ENCODE results near the gene SLC20A1. TPM values are rescaled to one million over a fixed set of nuclear protein-coding genes. Genes with fewer than 3 reads are reported as not detected.

SLC20A1 gene
- total RNA-seq, 2 experiments from 2014 or later: 52.7 to 52.8 TPM

GRCh38 chr2:112694182-112694581 lies 48.4 kb downstream of the SLC20A1 start:
- TF ChIP-seq CTCF (IDR thresholded peaks at IDR 0.05): no peak
- POLR2A ChIA-PET: no interaction called here
- ATAC-seq (no peak), DNase-seq (no peak)
- peaks cover 29% of the 10 kb centered on the region for H3K4me1 Mint-ChIP-seq (ENCODE audit: low read depth)
- H3K27ac Mint-ChIP-seq: no peak overlapping the region
- H3K27me3 Mint-ChIP-seq: no peaks in the 10 kb centered on the region
- intact Hi-C loops (cut with micrococcal nuclease): no loop called here
- no peaks in the 10 kb centered on the region for H3K9me3 Mint-ChIP-seq
- H3K36me3 Mint-ChIP-seq (ENCODE audit: low read depth): no peaks in the 10 kb centered on the region
- no peak overlapping the region for H3K4me3 Mint-ChIP-seq
- CTCF ChIA-PET: interaction anchor here (1.0 to 12.4 kb wide), 3 partner anchors 9 to 65 kb away, joined by 3 to 192 read pairs (median 3); no protein-coding TSS in a partner anchor

- Mint-ChIP-seq H3K36me3 (ENCODE audit: low read depth) (no peaks in the 10 kb centered on the region), H3K27me3 (peaks cover 8% of the 10 kb centered on the region), H3K4me1 (ENCODE audit: low read depth) (peaks cover 6% of the 10 kb centered on the region), H3K4me3 (no peak overlapping the region), H3K27ac (no peak overlapping the region), H3K9me3 (no peaks in the 10 kb centered on the region)
- ChIA-PET CTCF (interaction anchor here (0.7 to 4.1 kb wide), 7 partner anchors 8 to 114 kb away, joined by 3 to 21 read pairs (median 3); no protein-coding TSS in a partner anchor), POLR2A (no interaction called here)
- TF ChIP-seq CTCF (IDR thresholded peaks at IDR 0.05): no peak
- intact Hi-C loops (cut with micrococcal nuclease): no loop called here
- ATAC-seq: no peak
- no peak for DNase-seq
Measured at GRCh38 chr2:112698834-112699515, 53.2 kb downstream of the SLC20A1 start.

- intact Hi-C loops (cut with micrococcal nuclease): no loop called here
- Mint-ChIP-seq H3K9me3 (no peaks in the 10 kb centered on the region), H3K4me1 (ENCODE audit: low read depth) (peaks cover 6% of the 10 kb centered on the region), H3K27ac (no peak overlapping the region), H3K36me3 (ENCODE audit: low read depth) (no peaks in the 10 kb centered on the region), H3K27me3 (peaks cover 12% of the 10 kb centered on the region), H3K4me3 (no peak overlapping the region)
- ATAC-seq: no peak
- TF ChIP-seq CTCF (IDR thresholded peaks at IDR 0.05): no peak
- no peak for DNase-seq
- ChIA-PET POLR2A (interaction anchor here (1.2 kb wide), 1 partner anchor 54 kb away, joined by 3 read pairs; no protein-coding TSS in a partner anchor), CTCF (interaction anchor here (0.9 to 4.1 kb wide), 5 partner anchors 9 to 100 kb away, joined by 3 to 21 read pairs (median 6); no protein-coding TSS in a partner anchor)
Measured at GRCh38 chr2:112699984-112700667, 54.4 kb downstream of the SLC20A1 start.

GRCh38 chr2:112701052-112701451 lies 55.3 kb downstream of the SLC20A1 start:
- no peaks in the 10 kb centered on the region for H3K36me3 Mint-ChIP-seq (ENCODE audit: low read depth)
- CTCF ChIA-PET: interaction anchor here (1.1 to 4.1 kb wide), 2 partner anchors 10 to 25 kb away, joined by 9 to 21 read pairs; no protein-coding TSS in a partner anchor
- ATAC-seq: no peak
- H3K4me1 Mint-ChIP-seq (ENCODE audit: low read depth): peaks cover 12% of the 10 kb centered on the region
- TF ChIP-seq CTCF (IDR thresholded peaks at IDR 0.05): no peak
- DNase-seq: no peak
- no peak overlapping the region for H3K27ac Mint-ChIP-seq
- H3K27me3 Mint-ChIP-seq: peaks cover 18% of the 10 kb centered on the region
- H3K9me3 Mint-ChIP-seq: no peaks in the 10 kb centered on the region
- intact Hi-C loops (cut with micrococcal nuclease): no loop called here
- POLR2A ChIA-PET: interaction anchor here (1.2 kb wide), 1 partner anchor 55 kb away, joined by 3 read pairs; no protein-coding TSS in a partner anchor
- H3K4me3 Mint-ChIP-seq: no peak overlapping the region

- POLR2A ChIA-PET: interaction anchor here (0.8 kb wide), 1 partner anchor 57 kb away, joined by 4 read pairs; no protein-coding TSS in a partner anchor
- no peak for TF ChIP-seq CTCF (IDR thresholded peaks at IDR 0.05)
- Mint-ChIP-seq H3K9me3 (no peaks in the 10 kb centered on the region), H3K4me3 (no peak overlapping the region), H3K4me1 (ENCODE audit: low read depth) (peaks cover 28% of the 10 kb centered on the region), H3K36me3 (ENCODE audit: low read depth) (no peaks in the 10 kb centered on the region), H3K27me3 (peaks cover 22% of the 10 kb centered on the region), H3K27ac (no peak overlapping the region)
- intact Hi-C loops (cut with micrococcal nuclease): no loop called here
- CTCF ChIA-PET: interaction anchor here (2.0 kb wide), 1 partner anchor 22 kb away, joined by 4 read pairs; no protein-coding TSS in a partner anchor
- ATAC-seq: no peak
- DNase-seq: no peak
Measured at GRCh38 chr2:112703684-112704083, 57.9 kb downstream of the SLC20A1 start.
